NCI-H510A (cell line): ENCODE results near the gene ST3GAL5.

Experiments
- DNase-seq: peaks from one replicate; lab custom pipeline; 2025; lab: John Stamatoyannopoulos, UW

The ST3GAL5 gene

GRCh38 chr2:85866165-85866659 lies 22.6 kb downstream of the ST3GAL5 start:
- no peak for DNase-seq

- no peak for DNase-seq
These were observed 23.1 kb downstream of the ST3GAL5 start for GRCh38 chr2:85865539-85866164.

- no peak for DNase-seq
These were observed 24.1 kb downstream of the ST3GAL5 start for GRCh38 chr2:85864654-85865053.

GRCh38 chr2:85862426-85862825 lies 26.4 kb downstream of the ST3GAL5 start:
- DNase-seq, result no peak

GRCh38 chr2:85861650-85862049 lies 27.1 kb downstream of the ST3GAL5 start:
- DNase-seq, result no peak

GRCh38 chr2:85861180-85861579 lies 27.6 kb downstream of the ST3GAL5 start:
- no peak for DNase-seq

GRCh38 chr2:85858841-85859240 lies 29.9 kb downstream of the ST3GAL5 start:
- DNase-seq, result no peak

- DNase-seq, result no peak
These were observed 33.9 kb downstream of the ST3GAL5 start for GRCh38 chr2:85854897-85855296.

- DNase-seq, result no peak
These were observed 34.7 kb downstream of the ST3GAL5 start for GRCh38 chr2:85854166-85854509.

GRCh38 chr2:85853499-85854165 lies 35.2 kb downstream of the ST3GAL5 start:
- no peak for DNase-seq

GRCh38 chr2:85852937-85853498 lies 35.8 kb downstream of the ST3GAL5 start:
- DNase-seq, result no peak

GRCh38 chr2:85852152-85852840 lies 36.5 kb downstream of the ST3GAL5 start:
- DNase-seq, result no peak

GRCh38 chr2:85851253-85852151 lies 37.3 kb downstream of the ST3GAL5 start:
- DNase-seq, result no peak

- no peak for DNase-seq
These were observed 38.3 kb downstream of the ST3GAL5 start for GRCh38 chr2:85850451-85850850.

- no peak for DNase-seq
These were observed 41.7 kb downstream of the ST3GAL5 start for GRCh38 chr2:85847051-85847588.

- DNase-seq, result no peak
These were observed 42.4 kb downstream of the ST3GAL5 start for GRCh38 chr2:85846411-85846810.

GRCh38 chr2:85844486-85844885 lies 44.3 kb downstream of the ST3GAL5 start:
- DNase-seq, result no peak

GRCh38 chr2:85843543-85843942 lies 45.2 kb downstream of the ST3GAL5 start:
- no peak for DNase-seq

GRCh38 chr2:85840091-85840490 lies 48.7 kb downstream of the ST3GAL5 start:
- no peak for DNase-seq

GRCh38 chr2:85839461-85839860 lies 49.3 kb downstream of the ST3GAL5 start:
- DNase-seq, result no peak

- no peak for DNase-seq
These were observed 50.1 kb downstream of the ST3GAL5 start for GRCh38 chr2:85838641-85839040.

GRCh38 chr2:85838181-85838580 lies 50.6 kb downstream of the ST3GAL5 start:
- no peak for DNase-seq
